ENCODE measurements around the gene GPD1L.

GPD1L gene

GRCh38 chr3:32095431-32095830, 11.0 kb upstream of the GPD1L start:
- Histone ChIP-seq H3K27ac (ENCODE audit: extremely low read depth, low read depth, low read length) (no peak overlapping the region), H3K4me1 (ENCODE audit: control insufficient read depth, insufficient read depth, low read length) (no peaks in the 10 kb centered on the region), H3K4me3 (ENCODE audit: low read depth, low read length) (no peak overlapping the region), H3K36me3 (ENCODE audit: control insufficient read depth in 2 of 2, insufficient read depth in 1 of 2, low read length in 2 of 2) (no peaks in the 10 kb centered on the region), H3K9me3 (ENCODE audit: control insufficient read depth, insufficient read depth, low read depth, low read length) (no peaks in the 10 kb centered on the region)
- POLR2A ChIA-PET: no interaction called here
- TF ChIP-seq PRDM6 (tag by site-specific recombination; IDR thresholded peaks at IDR 0.05) (no peak), ZNF645 (tag by site-specific recombination; IDR thresholded peaks at IDR 0.05) (no peak), ZSCAN5A (tag by site-specific recombination; IDR thresholded peaks at IDR 0.05) (no peak), IKZF3 (tag by site-specific recombination; IDR thresholded peaks at IDR 0.05) (no peak), ZNF423 (tag by site-specific recombination; IDR thresholded peaks at IDR 0.05) (no peak), ZNF2 (tag by site-specific recombination; IDR thresholded peaks at IDR 0.05) (no peak), ZNF324 (tag by site-specific recombination; IDR thresholded peaks at IDR 0.05) (no peak), ZNF623 (tag by site-specific recombination; IDR thresholded peaks at IDR 0.05) (no peak), ZNF701 (tag by site-specific recombination; IDR thresholded peaks at IDR 0.05) (no peak), ZFHX2 (tag by site-specific recombination; conservative IDR thresholded peaks at IDR 0.05) (no peak), ZNF521 (tag by site-specific recombination; IDR thresholded peaks at IDR 0.05) (no peak), ZNF146 (tag by site-specific recombination; IDR thresholded peaks at IDR 0.05) (no peak), ZNF837 (tag by site-specific recombination; IDR thresholded peaks at IDR 0.05) (no peak), ZNF416 (tag by site-specific recombination; IDR thresholded peaks at IDR 0.05) (no peak), ZNF544 (tag by site-specific recombination; IDR thresholded peaks at IDR 0.05) (no peak), ZNF132 (tag by site-specific recombination; IDR thresholded peaks at IDR 0.05; ENCODE audit: borderline replicate concordance) (no peak), ZNF473 (tag by site-specific recombination; IDR thresholded peaks at IDR 0.05) (no peak), ZSCAN18 (tag by site-specific recombination; IDR thresholded peaks at IDR 0.05) (no peak), ZSCAN4 (tag by site-specific recombination; IDR thresholded peaks at IDR 0.05) (no peak)
- CTCF ChIA-PET: no interaction called here

GRCh38 chr3:32097768-32098167, 8.7 kb upstream of the GPD1L start:
- POLR2A ChIA-PET: no interaction called here
- H3K4me3 ChIP-seq (ENCODE audit: low read depth, low read length): no peak overlapping the region
- H3K9me3 ChIP-seq (ENCODE audit: control insufficient read depth, insufficient read depth, low read depth, low read length): no peaks in the 10 kb centered on the region
- no peak for TF ChIP-seq ZBTB10 (tag by site-specific recombination; IDR thresholded peaks at IDR 0.05)
- TF ChIP-seq SALL2 (tag by site-specific recombination; IDR thresholded peaks at IDR 0.05; ENCODE audit: borderline replicate concordance): no peak
- H3K36me3 ChIP-seq (ENCODE audit: control insufficient read depth in 2 of 2, insufficient read depth in 1 of 2, low read length in 2 of 2): no peaks in the 10 kb centered on the region
- no peak overlapping the region for H3K27ac ChIP-seq (ENCODE audit: extremely low read depth, low read depth, low read length)
- no peaks in the 10 kb centered on the region for H3K4me1 ChIP-seq (ENCODE audit: control insufficient read depth, insufficient read depth, low read length)
- CTCF ChIA-PET: no interaction called here
